MM.1S (cell line): ENCODE results near the gene CHCHD6.

Experiments
- EZH2 ChIP-seq: fragments of 300-600 bp; sonication (generic); optimal IDR thresholded peaks from 2 replicates; pipeline ENCODE3; 2017; ENCODE audit warnings: low read depth, mild to moderate bottlenecking, antibody characterized with exemption, low read length, mixed read lengths
- EZH2phosphoT487 ChIP-seq: fragments of 300-600 bp; sonication (generic); IDR thresholded peaks from 2 replicates; pipeline ENCODE4 v1.6.1; 2018; ENCODE audit warnings: antibody characterized with exemption, low read length
- TF ChIP-seq, protein P1 (sequence below): fragments of 300-600 bp; sonication (generic); IDR thresholded peaks from 2 replicates; pipeline ENCODE4 v1.5.1; 2016; ENCODE audit warnings: antibody characterized with exemption, low read length, mixed read lengths

DNA sequence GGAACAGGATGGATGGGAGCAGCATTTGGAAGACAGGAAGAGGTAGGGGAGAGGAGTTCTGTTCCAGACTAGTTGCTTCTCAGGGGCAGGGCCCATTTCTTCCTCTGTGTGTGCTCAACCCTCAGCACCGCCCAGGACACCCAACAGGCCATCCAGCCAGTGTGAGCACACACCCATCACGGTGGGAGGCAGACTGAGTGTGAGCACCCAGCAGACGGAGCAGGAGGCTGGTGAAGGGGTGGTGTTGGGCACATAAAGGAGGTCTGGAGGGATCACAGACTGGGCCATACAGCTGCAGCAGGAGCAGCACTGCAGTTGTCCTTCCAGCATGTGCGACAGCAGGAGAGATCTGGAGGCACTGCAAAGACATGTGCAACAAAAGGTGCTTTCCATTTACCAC is 190.4 kb downstream of the CHCHD6 start:
- TF ChIP-seq, protein P1, sequence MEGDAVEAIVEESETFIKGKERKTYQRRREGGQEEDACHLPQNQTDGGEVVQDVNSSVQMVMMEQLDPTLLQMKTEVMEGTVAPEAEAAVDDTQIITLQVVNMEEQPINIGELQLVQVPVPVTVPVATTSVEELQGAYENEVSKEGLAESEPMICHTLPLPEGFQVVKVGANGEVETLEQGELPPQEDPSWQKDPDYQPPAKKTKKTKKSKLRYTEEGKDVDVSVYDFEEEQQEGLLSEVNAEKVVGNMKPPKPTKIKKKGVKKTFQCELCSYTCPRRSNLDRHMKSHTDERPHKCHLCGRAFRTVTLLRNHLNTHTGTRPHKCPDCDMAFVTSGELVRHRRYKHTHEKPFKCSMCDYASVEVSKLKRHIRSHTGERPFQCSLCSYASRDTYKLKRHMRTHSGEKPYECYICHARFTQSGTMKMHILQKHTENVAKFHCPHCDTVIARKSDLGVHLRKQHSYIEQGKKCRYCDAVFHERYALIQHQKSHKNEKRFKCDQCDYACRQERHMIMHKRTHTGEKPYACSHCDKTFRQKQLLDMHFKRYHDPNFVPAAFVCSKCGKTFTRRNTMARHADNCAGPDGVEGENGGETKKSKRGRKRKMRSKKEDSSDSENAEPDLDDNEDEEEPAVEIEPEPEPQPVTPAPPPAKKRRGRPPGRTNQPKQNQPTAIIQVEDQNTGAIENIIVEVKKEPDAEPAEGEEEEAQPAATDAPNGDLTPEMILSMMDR, result no peak
- TF ChIP-seq EZH2phosphoT487 (no peak), EZH2 (no peak)
